Astrocyte (in vitro differentiated cells and primary cell): ENCODE data around the gene KRTAP13-3. TPM values are rescaled to one million over a fixed set of nuclear protein-coding genes. Genes with fewer than 3 reads are reported as not detected.

ENCODE experiments used
- DNase-seq: peaks from one replicate; pipeline ENCODE4 v3.0.0-alpha.2; 2010; ENCODE audit warnings: low read depth
- FAIRE-seq: peaks from 2 replicates; lab custom pipeline; 2011; peaks lifted over from hg19 to GRCh38; lab: Jason Lieb, UNC
- H2AFZ ChIP-seq: 2 replicates; pipeline ENCODE4 v1.6.0; 2012; ENCODE audit warnings: low read depth, low read length, inconsistent platforms
- H3K27ac ChIP-seq: 2 replicates; pipeline ENCODE4 v1.5.1; 2011; ENCODE audit warnings: low read depth, low read length, inconsistent platforms
- H3K27me3 ChIP-seq: 2 replicates; pipeline ENCODE4 v1.6.0; 2011; ENCODE audit warnings: low read length, inconsistent platforms; ENCODE audit not compliant: insufficient read depth
- H3K36me3 ChIP-seq: 2 replicates; pipeline ENCODE4 v1.5.1; 2011; ENCODE audit warnings: low read length, inconsistent platforms; ENCODE audit not compliant: insufficient read depth
- H3K4me1 ChIP-seq: 2 replicates; pipeline ENCODE4 v1.5.1; 2011; ENCODE audit warnings: low read length, inconsistent platforms; ENCODE audit not compliant: insufficient read depth
- H3K4me2 ChIP-seq: 2 replicates; pipeline ENCODE4 v1.6.0; 2012; ENCODE audit warnings: low read length, inconsistent platforms
- H3K4me3 ChIP-seq: 2 replicates; pipeline ENCODE4 v1.5.1; 2011; ENCODE audit warnings: low read depth, mild to moderate bottlenecking, low read length, inconsistent platforms; ENCODE audit not compliant: insufficient read depth
- H3K79me2 ChIP-seq: 2 replicates; pipeline ENCODE4 v1.6.0; 2012; ENCODE audit warnings: mild to moderate bottlenecking, low read length, inconsistent platforms; ENCODE audit not compliant: insufficient read depth
- H3K9ac ChIP-seq: 2 replicates; pipeline ENCODE4 v1.6.0; 2012; ENCODE audit warnings: mild to moderate bottlenecking, low read length, inconsistent platforms
- H3K9me3 ChIP-seq: 2 replicates; pipeline ENCODE4 v1.5.1; 2012; ENCODE audit warnings: low read depth, mild to moderate bottlenecking, low read length, inconsistent platforms; ENCODE audit not compliant: insufficient read depth
- H4K20me1 ChIP-seq: 2 replicates; pipeline ENCODE4 v1.6.0; 2012; ENCODE audit warnings: low read length, inconsistent platforms; ENCODE audit not compliant: insufficient read depth
- H3K27ac Mint-ChIP-seq: one replicate; pipeline ENCODE4 v1.8.0; 2021; ENCODE audit warnings: mild to moderate bottlenecking, mixed read lengths; ENCODE audit not compliant: unreplicated experiment
- H3K27me3 Mint-ChIP-seq: one replicate; pipeline ENCODE4 v1.8.0; 2021; ENCODE audit warnings: low read depth, mixed read lengths; ENCODE audit not compliant: unreplicated experiment
- H3K36me3 Mint-ChIP-seq: one replicate; pipeline ENCODE4 v1.8.0; 2021; ENCODE audit warnings: low read depth, mixed read lengths; ENCODE audit not compliant: unreplicated experiment
- H3K4me1 Mint-ChIP-seq: one replicate; pipeline ENCODE4 v1.8.0; 2021; ENCODE audit warnings: low read depth, mixed read lengths; ENCODE audit not compliant: unreplicated experiment
- H3K4me3 Mint-ChIP-seq: one replicate; pipeline ENCODE4 v1.8.0; 2021; ENCODE audit warnings: mild to moderate bottlenecking, moderate library complexity, mixed read lengths; ENCODE audit not compliant: unreplicated experiment
- H3K9me3 Mint-ChIP-seq: one replicate; pipeline ENCODE4 v1.8.0; 2021; ENCODE audit warnings: mild to moderate bottlenecking, mixed read lengths; ENCODE audit not compliant: unreplicated experiment
- CTCF ChIP-seq: IDR thresholded peaks from 2 replicates; pipeline ENCODE4 v1.5.1; 2011; ENCODE audit warnings: low read depth, mild to moderate bottlenecking, inconsistent platforms, low read length, moderate library complexity; ENCODE audit not compliant: insufficient read depth
- EZH2 ChIP-seq: IDR thresholded peaks from 2 replicates; pipeline ENCODE4 v1.6.1; 2012; ENCODE audit warnings: mild to moderate bottlenecking, low read length, inconsistent platforms; ENCODE audit not compliant: insufficient read depth
- total RNA-seq: library from RNA; stranded (reverse); gene quantifications from 2 replicates; pipeline ENCODE4 v1.2.1, GENCODE V29; 2021

KRTAP13-3 gene
- total RNA-seq, 1 donor from 2014 or later: not detected

GRCh38 chr21:30448514-30448913 is 22.8 kb upstream of the KRTAP13-3 start:
- Histone ChIP-seq H3K36me3 (no peaks in the 10 kb centered on the region), H3K79me2 (no peaks in the 10 kb centered on the region), H4K20me1 (no peaks in the 10 kb centered on the region), H3K27ac (no peak overlapping the region), H3K4me2 (no peak overlapping the region), H3K9ac (no peak overlapping the region), H3K27me3 (no peaks in the 10 kb centered on the region), H3K4me3 (no peak overlapping the region), H3K9me3 (no peaks in the 10 kb centered on the region), H2AFZ (no peak overlapping the region), H3K4me1 (no peaks in the 10 kb centered on the region)
- H3K27me3 Mint-ChIP-seq: no peaks in the 10 kb centered on the region
- no peaks in the 10 kb centered on the region for H3K36me3 Mint-ChIP-seq
- no peak for FAIRE-seq
- no peak for DNase-seq
- no peak overlapping the region for H3K27ac Mint-ChIP-seq
- no peaks in the 10 kb centered on the region for H3K4me1 Mint-ChIP-seq
- H3K9me3 Mint-ChIP-seq: no peaks in the 10 kb centered on the region
- TF ChIP-seq EZH2 (no peak), CTCF (no peak)
- no peak overlapping the region for H3K4me3 Mint-ChIP-seq

GRCh38 chr21:30447056-30447455 is 21.3 kb upstream of the KRTAP13-3 start:
- no peak overlapping the region for H3K4me3 Mint-ChIP-seq
- H3K27ac Mint-ChIP-seq: no peak overlapping the region
- no peaks in the 10 kb centered on the region for H3K27me3 ChIP-seq
- no peaks in the 10 kb centered on the region for H3K36me3 ChIP-seq
- H2AFZ ChIP-seq: no peak overlapping the region
- no peaks in the 10 kb centered on the region for H3K4me1 Mint-ChIP-seq
- no peaks in the 10 kb centered on the region for H3K9me3 ChIP-seq
- DNase-seq: no peak
- no peaks in the 10 kb centered on the region for H3K9me3 Mint-ChIP-seq
- H3K27me3 Mint-ChIP-seq: no peaks in the 10 kb centered on the region
- no peak overlapping the region for H3K4me2 ChIP-seq
- H4K20me1 ChIP-seq: no peaks in the 10 kb centered on the region
- H3K79me2 ChIP-seq: no peaks in the 10 kb centered on the region
- no peak for TF ChIP-seq EZH2
- no peak overlapping the region for H3K9ac ChIP-seq
- H3K4me3 ChIP-seq: no peak overlapping the region
- no peak for FAIRE-seq
- no peak overlapping the region for H3K27ac ChIP-seq
- H3K36me3 Mint-ChIP-seq: no peaks in the 10 kb centered on the region
- no peaks in the 10 kb centered on the region for H3K4me1 ChIP-seq

GRCh38 chr21:30444204-30444603 is 18.5 kb upstream of the KRTAP13-3 start:
- Mint-ChIP-seq H3K9me3 (no peaks in the 10 kb centered on the region), H3K27me3 (no peaks in the 10 kb centered on the region), H3K27ac (no peak overlapping the region), H3K4me3 (no peak overlapping the region), H3K36me3 (no peaks in the 10 kb centered on the region), H3K4me1 (no peaks in the 10 kb centered on the region)
- H3K4me2 ChIP-seq: no peak overlapping the region
- no peaks in the 10 kb centered on the region for H4K20me1 ChIP-seq
- no peaks in the 10 kb centered on the region for H3K79me2 ChIP-seq
- DNase-seq: no peak
- H3K9me3 ChIP-seq: peaks cover 2% of the 10 kb centered on the region
- no peak overlapping the region for H2AFZ ChIP-seq
- no peaks in the 10 kb centered on the region for H3K4me1 ChIP-seq
- no peak overlapping the region for H3K27ac ChIP-seq
- no peak overlapping the region for H3K4me3 ChIP-seq
- TF ChIP-seq CTCF (no peak), EZH2 (no peak)
- H3K27me3 ChIP-seq: no peaks in the 10 kb centered on the region
- no peak for FAIRE-seq
- H3K36me3 ChIP-seq: no peaks in the 10 kb centered on the region
- no peak overlapping the region for H3K9ac ChIP-seq
